HG03103 (cell line): ENCODE results near the gene BCL11A.

Experiments used
- ATAC-seq: cut with Tn5 transposase; IDR thresholded peaks from one replicate; pipeline ENCODE4 v1.9.1; 2021; ENCODE audit warnings: low read depth; ENCODE audit not compliant: unreplicated experiment

BCL11A gene

DNA sequence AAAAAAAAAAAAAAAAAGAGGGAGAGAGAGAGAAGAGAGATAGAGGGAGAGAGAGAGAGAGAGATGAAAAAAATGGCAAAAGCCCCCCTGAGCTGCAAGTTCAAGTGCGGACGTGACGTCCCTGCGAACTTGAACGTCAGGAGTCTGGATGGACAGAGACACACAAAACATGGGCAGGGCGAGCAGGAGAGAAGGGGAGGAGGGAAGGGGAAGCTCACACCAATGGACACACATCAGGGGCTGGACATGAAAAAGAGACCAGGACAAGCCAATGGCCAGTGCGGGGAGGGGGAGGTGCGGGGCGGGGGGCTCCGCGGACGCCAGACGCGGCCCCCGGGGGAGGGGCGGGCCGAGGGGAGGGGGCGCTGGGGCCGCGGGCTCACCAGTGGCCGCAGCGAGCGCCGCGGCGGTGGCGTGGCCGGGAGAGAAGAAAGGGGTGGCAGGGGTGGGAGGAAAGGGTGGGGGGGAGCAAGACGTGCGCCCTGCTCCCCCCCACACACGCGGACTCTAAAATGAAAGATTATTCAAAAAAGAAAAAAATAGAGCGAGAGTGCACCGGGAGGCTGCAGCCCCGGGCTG is at the start of gene BCL11A:
BCL11A (minus strand) TSS at position 160 of the 579 bp plus-strand sequence. CDS start 384 bp downstream, outside the sequence.
- ATAC-seq, result no peak

GRCh38 chr2:60602828-60603532 is 49.5 kb upstream of the BCL11A start:
- no peak for ATAC-seq

DNA sequence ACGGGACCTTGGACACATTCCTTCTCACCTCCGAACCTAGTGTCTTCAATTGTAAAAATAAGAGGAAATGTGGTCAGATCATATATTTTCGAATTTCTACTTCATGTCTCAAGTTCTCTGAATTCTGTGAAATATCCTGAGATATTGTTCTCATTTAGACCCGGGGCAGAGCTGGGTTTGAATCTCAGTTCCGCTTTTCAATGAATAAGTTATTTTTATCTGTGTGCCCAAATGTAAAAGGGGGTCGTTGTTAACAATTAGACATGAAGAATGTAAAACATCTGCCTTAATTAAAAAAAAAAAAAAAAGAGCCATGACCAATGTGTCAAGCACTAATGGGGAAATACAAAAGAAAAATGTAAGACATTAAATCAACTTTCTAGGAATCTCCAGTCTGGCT is 48.9 kb upstream of the BCL11A start:
- no peak for ATAC-seq

DNA sequence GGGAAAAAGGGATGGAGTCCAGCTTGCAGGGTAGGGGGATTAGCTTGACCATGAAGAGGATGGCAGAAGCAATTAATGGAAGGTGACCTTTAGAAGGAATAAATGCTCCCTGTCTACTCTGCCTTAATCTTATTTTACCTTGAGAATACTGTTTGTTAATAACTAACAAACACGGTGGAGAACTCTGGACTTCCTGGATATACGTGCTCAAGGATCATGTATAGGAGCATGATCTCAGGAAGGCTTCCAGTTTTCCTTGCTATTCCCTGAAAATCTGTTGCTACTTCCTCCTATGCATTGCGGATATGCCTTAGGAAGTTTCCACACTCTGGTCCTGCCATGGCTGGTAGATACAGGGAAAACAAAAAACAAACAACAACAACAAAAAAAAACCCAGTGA is 44.8 kb upstream of the BCL11A start:
- no peak for ATAC-seq

- ATAC-seq, result no peak
Observed at GRCh38 chr2:60597346-60597745, 43.9 kb upstream of the BCL11A start.

DNA sequence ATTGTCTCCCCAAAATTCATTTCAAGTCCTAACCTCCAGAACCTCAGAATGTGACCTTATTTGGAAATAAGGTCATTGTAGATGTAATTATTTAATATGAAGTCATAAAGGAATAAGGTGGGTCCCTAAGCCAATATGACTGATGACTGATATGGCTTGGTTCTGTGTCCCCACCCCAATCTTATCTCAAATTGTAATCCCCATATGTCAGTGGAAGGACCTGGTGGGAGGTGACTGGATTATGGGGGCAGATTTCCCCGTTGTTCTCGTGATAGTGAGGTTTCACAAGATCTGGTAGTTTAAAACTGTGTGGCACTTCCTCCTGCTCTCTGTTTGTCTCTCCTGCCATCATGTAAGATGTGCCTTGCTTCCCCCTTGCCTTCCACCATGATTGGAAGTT is 43.0 kb upstream of the BCL11A start:
- no peak for ATAC-seq

DNA sequence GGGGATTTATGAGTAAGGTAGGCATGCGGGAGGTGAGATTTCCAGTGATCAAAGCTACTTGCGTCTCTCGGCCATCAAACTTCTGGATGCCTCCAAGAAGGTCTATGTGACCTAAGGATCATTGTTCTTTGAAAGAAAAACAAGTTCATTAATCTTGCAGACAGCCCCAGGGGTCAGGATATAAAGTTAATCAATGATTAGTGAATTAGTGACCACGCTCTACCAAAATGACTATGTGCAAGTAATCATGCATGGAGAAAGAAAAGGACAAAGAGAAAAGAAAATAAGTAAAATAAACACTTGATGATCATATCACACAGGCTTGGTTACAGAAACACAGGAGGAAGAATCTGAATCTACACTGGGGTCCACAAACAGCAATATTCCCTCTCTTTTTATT is 42.5 kb upstream of the BCL11A start:
- no peak for ATAC-seq

DNA sequence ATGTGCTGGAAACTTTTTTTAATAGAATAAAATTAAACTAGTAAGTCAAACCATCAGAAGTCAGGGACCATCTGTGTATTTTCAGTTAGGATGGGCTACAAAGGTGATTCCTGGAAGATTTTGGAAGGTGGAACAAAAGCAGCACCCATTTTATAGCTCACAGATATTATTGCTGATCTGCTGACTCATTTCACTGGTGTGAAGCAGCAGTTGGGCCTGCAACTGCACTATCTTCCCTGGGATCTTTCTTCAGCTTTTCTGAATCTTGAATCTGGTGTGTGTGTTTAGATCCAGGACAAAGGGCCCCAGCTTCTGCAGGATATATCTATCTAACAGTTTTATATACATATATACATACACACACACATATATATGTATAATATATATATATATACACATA is 35.6 kb upstream of the BCL11A start:
- ATAC-seq, result no peak

- no peak for ATAC-seq
Observed at GRCh38 chr2:60586081-60586480, 32.6 kb upstream of the BCL11A start.

GRCh38 chr2:60585276-60585675 is 31.8 kb upstream of the BCL11A start:
- no peak for ATAC-seq

DNA sequence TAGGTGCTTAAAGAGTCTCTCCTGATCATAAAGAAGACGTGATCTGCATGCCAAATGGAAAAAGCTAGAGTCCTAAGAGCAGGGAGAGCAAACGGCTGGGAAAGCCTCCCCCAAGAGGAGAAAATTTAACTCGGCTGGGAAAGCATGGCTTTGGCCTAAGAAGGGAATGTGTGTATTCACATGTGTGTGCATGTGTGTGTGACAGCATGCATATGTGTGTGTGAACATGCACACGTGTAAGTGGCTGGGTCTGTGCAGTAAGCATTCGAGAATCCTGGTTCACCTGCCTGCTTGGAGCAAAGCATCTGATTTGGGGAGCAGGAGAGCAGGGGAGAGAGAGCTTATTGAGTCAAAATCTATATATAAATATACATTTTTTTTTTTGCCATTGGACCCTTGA is 30.1 kb upstream of the BCL11A start:
- no peak for ATAC-seq

DNA sequence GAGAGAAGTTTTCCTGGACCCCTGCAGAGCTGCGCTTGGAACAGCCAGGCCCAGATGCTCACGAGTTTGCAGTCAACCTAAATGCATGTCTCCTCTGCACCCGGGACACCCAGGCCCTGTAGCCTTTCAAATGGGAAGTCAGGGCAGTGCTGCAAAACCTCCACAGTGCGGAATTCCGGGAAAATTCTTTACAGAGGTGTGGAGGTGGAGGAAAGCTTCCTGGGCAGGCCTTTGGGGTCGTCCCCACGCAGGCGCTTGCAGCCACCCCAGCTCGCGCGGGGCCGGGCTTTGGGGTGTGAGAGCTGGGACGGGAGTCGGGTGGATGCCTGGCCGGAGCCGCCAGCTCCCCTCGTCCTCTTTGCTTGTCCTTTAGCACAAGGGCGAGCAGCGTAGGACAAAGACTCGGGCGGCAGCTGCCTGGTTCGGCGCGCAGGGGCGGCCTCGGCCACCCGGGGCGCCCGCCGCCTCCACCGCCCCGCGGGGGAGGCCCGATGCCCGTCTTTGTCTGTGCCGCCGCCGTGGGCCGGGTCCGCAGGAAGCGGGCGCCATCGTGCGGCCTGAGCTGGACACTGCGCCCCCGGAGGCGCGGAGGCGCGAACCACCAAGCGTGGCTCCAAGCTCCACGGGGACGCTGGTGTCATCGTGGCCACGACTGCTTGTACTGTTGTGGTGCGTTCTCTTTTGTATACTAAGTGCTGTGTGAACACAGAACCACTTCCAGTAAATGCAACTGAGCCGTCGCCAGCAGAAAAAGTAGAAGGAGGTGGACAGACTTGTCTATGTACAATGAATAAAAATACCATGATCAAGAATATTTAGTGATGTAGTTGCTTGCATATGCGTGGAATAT is 28.2 kb upstream of the BCL11A start:
- ATAC-seq, result peak; percentile 98

DNA sequence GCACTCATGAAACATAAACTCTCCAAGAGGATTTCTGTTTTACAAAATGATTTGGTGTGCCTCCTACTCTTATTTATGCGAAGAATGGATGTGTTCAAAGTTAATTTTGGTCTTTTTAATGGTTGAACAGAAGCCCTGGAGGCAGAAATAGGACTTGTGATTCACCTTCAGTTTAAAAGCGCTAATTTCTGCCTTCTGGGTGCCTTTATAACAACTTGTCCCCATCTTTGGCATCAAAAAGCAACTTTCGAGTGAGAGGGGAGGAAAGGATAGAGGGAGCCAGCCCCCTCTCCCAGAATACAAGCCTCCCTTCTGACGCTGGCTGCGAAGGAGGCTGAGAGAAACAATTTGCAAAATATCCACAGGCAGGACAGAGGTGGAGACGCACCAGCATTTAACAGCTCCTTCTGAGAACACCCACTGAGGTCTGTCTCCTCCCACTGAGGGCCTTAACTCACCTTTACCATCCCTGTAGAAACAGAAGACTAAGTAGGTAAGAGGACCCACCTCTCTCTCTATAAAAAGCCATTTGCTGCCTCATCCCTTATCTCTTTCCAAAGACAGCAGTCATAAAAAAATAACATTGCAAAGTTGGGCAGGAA is 24.3 kb upstream of the BCL11A start:
- no peak for ATAC-seq

- ATAC-seq, result no peak
Observed at GRCh38 chr2:60573251-60573650, 19.8 kb upstream of the BCL11A start.

GRCh38 chr2:60570251-60570650 is 16.8 kb upstream of the BCL11A start:
- no peak for ATAC-seq

GRCh38 chr2:60569680-60570111 is 16.2 kb upstream of the BCL11A start:
- ATAC-seq, result no peak

- no peak for ATAC-seq
Observed at GRCh38 chr2:60567919-60568768, 14.7 kb upstream of the BCL11A start.

DNA sequence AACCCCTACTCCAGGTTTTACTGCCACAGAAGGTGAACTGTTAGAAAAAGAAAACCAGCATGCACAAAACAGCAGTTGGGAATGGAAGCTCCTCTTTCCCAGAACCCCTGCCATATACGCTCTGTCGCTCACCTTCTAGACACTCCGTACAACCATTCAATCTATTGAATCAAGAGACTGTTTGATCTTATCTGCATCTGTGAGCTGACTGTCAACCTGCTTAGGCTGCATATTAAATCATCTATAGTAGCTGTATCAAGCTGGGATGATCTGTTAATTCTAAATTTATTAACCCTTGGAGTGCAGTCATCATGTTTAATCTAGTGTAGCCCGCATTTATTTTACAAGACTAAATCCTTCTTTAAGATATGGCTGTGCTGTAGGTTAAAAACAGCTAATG is 13.6 kb upstream of the BCL11A start:
- no peak for ATAC-seq

- ATAC-seq, result no peak
Observed at GRCh38 chr2:60565472-60565871, 12.0 kb upstream of the BCL11A start.
